ENCODE results near the gene ARRDC1.

Gene ARRDC1

DNA sequence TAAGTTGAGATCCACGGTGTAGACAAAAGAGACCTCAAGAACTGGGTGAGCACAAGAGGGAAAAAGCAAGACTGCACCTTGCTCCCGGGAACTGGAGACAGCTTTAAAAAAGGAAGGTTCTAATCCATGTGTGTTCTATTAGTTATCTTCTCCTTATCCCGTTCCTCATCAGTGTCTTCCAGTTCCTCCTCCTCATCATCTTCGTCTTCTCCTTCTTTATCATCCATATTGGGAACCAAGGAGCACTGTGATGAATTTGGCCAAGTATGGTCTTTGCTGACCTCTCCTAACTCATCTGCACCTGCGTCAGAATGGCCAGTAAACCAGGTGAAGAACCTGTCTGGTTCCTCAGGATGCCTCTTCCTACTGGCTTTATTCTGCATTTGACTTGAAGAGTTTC is 35.4 kb downstream of the ARRDC1 start:
- no peak for DNase-seq

DNA sequence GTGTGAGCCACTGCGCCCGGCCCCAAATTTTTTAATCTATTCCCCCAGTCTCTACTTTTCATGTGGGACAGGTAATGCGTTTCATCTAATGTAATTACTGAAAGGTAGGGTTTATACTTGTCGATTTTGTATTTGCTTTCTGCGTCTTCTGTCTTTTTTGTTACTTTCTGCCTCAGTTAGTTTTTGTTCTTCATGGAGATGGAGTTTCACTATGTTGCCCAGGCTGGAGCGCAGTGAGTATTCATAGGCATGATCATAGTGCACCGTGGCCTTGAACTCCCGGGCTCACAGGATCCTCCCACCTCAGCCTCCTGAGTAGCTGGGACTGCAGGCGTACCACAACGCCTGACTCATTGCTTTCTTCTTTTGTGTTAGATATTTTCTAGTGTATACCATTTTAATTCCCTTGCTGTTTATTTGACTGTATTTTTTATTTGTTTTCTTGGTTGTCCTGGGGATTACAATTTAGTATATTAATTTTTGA is 36.7 kb downstream of the ARRDC1 start:
- DNase-seq, result no peak

DNA sequence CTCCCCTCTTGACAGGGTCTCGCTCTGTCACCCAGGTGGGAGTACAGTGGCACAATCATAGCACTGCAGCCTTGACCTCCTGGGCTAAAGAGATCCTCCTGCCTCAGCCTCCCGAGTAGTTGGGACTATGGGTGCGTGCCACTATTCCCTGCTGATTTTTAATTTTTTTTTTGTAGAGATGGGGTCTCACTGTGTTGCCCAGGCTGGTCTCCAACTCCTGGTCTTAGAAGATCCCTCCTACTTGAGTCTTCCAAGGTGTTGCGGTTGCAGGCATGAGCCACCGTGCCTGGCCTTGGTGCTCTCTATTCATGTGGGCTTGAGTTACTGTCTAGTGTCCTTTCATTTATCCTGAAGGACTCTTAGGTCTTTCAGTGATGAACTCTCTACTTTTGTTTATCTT is 37.4 kb downstream of the ARRDC1 start:
- no peak for DNase-seq

DNA sequence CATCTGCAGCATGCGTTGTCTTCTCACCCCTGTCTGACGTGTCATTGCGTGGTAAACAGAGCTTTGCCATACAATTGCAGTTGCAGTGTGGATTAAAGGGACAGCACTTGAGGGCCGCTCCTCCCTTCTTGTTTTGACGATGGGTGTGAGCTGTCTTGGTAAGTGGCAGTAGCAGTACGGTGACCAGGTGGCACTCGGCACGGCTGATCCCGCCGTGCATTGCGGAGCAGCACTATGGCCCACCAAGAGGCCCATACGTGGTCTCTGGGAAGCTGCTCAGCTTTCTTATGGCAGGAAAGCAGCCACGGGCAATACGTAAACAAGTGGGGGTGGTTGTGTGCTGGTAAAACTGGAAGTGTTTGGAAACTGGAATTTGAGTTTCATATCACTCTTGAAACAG is 38.4 kb downstream of the ARRDC1 start:
- no peak for DNase-seq

DNA sequence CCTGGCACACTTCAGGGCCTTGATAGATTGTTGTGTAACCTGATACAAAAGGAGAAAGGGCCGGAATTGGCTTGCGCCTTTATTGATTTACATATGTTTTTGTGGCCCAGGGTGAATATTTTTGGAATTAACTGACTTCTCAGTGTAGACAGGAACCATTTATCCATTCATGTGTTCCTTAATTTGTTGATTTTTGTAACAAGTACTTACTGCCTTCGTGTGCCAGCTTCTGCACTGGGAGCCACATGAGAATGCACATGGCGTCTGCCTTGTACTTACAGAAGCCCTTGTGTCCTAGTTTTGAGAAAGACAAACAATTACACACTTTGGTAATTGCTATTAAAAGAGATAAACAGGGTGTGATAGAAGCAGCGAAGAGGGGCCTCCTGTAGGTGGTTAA is 39.7 kb downstream of the ARRDC1 start:
- no peak for DNase-seq

DNA sequence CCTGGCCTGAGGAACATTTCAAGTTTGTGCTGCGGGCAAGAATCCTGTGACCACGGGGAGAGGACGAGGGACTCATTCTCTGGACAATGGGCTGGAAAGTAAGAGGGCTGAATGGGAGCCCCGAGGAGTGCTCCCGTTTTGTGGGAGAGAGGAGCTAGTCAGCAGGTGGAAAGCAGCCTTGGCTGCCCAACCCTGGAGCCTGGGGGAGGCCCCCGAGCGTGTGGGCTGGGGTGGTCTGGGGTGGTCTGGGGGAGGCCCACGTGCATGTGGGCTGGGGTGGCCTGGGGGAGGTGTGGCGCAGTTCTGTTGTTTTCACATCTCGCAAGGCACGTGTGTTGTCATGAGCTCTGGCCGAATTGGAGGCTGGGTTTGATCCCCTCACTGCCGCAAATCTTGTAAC is 40.9 kb downstream of the ARRDC1 start:
- no peak for DNase-seq

DNA sequence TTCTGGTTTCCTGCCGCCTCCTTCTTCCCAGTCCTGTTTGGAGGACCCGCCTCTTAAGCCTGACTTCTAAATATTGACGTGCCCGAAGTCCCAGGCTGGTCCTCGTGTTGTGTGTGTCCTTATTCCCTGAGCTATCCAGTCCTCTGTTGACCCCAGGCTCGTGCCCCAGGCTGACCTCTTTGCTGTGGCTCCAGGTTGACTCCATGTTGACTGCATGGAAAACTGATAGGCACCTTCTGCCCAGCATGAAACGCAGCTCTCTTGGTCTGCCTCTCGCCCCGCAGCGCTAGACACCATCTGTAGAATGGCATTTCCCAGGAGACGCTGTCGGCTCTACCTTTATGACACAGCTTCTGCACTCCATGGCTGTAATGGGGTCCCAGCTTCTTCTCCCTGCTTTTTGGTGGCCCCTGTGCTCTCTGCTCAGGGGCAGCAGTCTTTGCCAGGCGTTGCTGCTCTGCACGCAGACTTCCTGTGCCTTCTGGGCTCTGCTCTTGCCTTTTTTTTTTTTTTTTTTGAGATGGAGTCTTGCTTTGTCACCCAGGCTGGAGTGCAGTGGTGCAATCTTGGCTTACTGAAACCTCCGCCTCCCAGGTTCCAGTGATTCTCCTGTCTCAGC is 41.7 kb downstream of the ARRDC1 start:
- no peak for DNase-seq

DNA sequence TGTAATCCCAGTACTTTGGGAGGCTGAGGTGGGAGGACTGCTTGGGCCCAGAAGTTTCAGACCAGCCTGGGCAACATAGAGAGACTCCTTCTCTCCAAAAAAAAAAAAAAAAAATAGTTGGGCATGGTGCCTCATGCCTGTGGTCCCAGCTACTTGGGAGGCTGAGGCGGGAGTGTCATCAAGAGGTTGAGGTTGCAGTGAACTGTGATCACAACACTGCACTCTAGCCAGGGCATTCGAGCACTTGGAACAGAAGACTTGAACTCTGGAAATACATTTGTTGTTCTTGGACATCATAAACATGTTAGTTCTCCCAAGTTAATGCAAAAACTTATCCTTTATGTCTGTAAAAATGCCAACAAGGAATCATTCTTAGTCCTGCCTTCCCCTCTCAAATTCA is 42.9 kb downstream of the ARRDC1 start:
- no peak for DNase-seq

DNA sequence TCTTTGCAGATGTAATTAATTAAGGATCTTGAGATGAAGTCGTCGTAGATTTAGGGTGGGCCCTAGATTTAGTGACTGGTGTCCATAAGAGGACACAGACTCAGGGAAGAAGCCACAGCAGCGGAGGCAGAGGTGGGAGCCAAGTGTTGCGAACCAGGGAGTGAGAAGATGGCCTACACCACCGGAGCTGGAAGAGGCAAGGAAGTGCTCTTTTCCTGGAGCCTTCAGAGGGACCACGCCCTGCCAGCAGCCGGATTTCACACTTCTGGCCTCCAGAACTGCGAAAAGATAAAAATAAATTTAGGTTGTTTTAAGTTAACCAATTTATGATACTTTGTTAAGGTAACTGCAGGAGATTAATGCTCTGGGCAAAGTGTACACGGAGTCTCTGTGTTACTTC is 44.1 kb downstream of the ARRDC1 start:
- DNase-seq, result no peak

DNA sequence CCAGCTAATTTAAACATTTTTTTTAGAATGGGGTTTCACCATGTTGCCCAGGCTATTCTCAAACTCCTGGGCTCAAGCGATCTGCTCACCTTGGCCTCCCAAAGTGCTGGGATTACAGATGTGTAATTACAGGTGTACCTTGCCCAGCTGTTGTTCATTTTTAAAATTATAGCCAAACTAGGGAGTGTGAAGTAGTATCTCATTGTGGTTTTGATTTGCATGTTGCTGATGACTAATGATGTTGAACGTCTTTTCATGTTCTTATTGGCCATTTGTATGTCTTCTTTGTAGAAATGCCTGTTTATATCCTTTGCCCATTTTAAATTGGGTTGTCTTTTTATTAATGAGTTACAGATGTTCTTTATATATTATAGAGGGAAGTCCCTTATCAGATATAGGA is 44.8 kb downstream of the ARRDC1 start:
- no peak for DNase-seq

DNA sequence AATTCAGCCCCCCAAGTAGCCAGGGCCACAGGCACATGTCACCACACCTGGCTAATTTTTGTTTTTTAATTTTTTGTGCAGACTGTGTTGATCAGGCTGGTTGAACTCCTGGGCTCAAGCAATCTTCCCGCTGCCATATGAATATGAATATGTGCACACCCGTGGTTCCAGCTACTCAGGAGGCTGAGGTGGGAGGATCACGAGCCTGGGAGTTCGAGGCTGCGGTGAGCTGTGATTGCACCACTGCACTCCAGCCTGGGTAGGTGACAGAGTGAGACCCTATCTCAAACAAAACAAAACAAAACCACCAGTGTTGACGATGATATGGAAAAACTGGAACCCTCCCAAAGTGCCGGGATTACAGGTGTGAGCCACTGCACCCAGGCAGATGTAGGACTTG is 45.3 kb downstream of the ARRDC1 start:
- DNase-seq, result no peak

DNA sequence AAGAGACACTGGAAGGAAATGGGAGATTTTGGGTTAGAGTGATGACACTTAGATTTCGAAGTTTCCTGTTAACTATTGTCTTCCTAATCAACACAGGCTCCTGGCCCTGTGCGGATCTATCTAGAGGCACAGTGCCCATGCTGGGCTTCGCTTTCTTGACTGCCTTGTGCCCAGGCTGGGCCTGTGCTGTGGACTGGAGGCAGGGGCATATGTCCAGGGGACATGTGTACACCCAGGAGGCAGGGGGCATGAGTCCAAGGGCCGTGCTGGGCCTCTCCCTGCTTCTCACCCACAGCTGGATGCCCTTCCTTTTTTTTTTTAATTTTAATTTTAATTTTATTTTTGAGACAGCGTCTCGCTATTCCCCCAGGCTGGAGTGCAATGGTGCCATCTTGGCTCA is 50.9 kb downstream of the ARRDC1 start:
- no peak for DNase-seq

DNA sequence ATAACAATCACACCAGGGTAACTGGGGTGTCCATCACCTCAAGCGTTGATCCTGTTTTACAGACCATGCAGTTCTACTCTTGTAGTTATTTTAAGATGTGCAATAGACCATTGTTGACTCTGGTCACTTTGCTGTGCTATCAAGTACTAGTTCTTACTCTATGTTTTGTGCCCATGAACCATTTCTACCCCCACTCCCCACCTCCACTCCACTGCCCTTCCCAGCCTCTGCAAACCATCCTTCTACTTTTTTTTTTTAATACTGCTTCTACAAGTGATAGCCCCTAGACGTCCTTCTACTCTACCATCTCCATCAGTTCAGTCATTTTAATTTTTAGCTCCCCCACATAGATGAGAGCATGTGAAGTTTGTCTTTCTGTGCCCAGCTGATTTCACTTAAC is 52.1 kb downstream of the ARRDC1 start:
- DNase-seq, result no peak

DNA sequence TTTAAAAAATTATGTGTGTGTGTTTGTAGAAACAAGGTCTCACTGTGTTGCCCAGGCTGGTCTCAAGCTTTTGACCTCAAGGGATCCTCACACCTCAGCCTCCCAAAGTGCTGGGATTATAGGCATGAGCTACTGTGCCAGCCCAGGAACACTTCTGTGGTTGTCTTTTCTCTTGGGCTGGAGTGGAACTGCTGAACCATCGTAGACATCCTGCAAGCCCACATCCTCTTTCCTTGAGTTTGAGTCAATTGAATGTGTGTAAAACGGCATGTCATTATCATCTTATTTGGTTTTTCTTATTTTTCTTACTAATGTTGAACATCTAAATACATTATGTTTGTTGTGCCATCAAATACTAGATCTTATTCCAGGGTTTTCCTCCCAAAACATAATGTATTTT is 53.3 kb downstream of the ARRDC1 start:
- no peak for DNase-seq

DNA sequence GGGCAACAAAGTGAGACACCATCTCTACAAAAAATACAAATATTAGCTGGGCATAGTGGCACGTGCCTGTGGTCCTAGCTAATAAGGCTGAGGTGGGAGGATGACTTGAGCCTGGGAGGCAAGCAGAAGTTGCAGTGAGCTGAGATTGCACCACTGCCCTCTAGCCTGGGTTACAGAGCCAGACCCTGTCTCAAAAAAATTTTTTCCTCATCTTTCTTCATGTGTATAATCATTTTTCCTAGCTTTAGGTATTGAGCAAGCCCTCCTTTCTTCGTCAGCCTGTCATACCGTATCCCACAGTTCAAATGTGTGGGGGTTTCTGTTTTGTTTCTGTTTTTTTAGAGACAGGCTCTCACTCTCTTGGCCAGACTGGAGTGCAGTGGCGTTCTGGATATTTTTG is 54.7 kb downstream of the ARRDC1 start:
- no peak for DNase-seq

DNA sequence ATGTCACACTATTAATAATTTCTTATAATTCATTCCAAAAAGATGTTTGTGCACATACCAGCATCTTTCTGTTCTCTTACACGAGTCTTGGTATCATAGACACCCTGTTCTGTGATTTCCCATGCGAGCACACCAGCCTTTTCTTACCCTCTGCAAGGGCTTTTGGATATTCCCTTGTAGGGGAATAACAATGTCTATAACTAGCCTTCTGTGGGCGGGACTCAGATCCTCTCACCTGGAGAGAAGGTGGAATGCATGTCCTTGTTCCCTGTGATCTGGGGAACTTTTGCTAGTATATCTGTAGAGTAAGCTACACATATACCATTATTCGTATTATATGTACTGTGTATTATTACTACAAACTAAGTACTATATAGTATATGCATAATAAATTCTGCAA is 58.1 kb downstream of the ARRDC1 start:
- no peak for DNase-seq

DNA sequence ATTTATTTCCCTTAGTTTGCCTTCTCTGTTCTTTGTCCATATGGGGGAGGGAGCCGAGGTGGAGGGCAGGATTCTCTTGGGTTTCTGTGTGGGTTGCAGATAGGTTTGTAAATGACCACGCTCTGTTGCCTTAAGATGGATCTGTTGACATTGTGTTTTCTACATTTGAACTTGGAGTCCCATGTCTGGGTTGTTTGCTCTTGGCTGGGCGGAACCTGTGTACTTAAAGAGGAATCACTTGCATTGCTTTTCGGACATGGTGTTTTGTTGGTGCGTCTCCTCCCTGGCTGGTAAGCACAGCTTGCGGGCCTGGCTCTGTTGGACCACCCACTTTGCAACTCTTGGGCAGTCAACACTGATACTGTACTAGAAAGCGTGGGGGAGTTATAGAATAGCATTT is 59.2 kb downstream of the ARRDC1 start:
- no peak for DNase-seq

All from NCI-H345 (cell line).